ENCODE data around the gene ZNF385C.
A peak's percentile ranks its signal among the peaks of the same experiment; 100 is the strongest.

ZNF385C gene

GRCh38 chr17:42125565-42125964 is 27.3 kb upstream of the ZNF385C start:
- no peak for DNase-seq (ENCODE audit: low read depth)

GRCh38 chr17:42124256-42124655 is 26.0 kb upstream of the ZNF385C start:
- DNase-seq (ENCODE audit: low read depth): no peak

GRCh38 chr17:42122371-42123303 is 24.4 kb upstream of the ZNF385C start, which contains the start of gene HSPB9:
Gene HSPB9, plus strand, starts transcription at chr17:42122804. Its CDS starts 47 bp downstream, at chr17:42122851.
- no peak for DNase-seq (ENCODE audit: low read depth)

GRCh38 chr17:42120770-42121769 is 22.8 kb upstream of the ZNF385C start, which contains the start of gene KAT2A:
Gene KAT2A, minus strand, starts transcription at chr17:42121367. Its CDS starts 63 bp downstream, at chr17:42121304.
- DNase-seq (ENCODE audit: low read depth): peak; percentile 72

GRCh38 chr17:42120161-42120769 is 22.0 kb upstream of the ZNF385C start:
- no peak for DNase-seq (ENCODE audit: low read depth)

GRCh38 chr17:42119301-42119700 is 21.0 kb upstream of the ZNF385C start:
- no peak for DNase-seq (ENCODE audit: low read depth)

GRCh38 chr17:42118545-42118944 is 20.3 kb upstream of the ZNF385C start:
- peak; percentile 23 for DNase-seq (ENCODE audit: low read depth)

- DNase-seq (ENCODE audit: low read depth): no peak
Measured at GRCh38 chr17:42118126-42118510, 19.8 kb upstream of the ZNF385C start.

- no peak for DNase-seq (ENCODE audit: low read depth)
Measured at GRCh38 chr17:42117397-42118125, 19.3 kb upstream of the ZNF385C start.

- DNase-seq (ENCODE audit: low read depth): peak; percentile 75
Measured at GRCh38 chr17:42116705-42117396, 18.6 kb upstream of the ZNF385C start.

GRCh38 chr17:42114118-42114517 is 15.8 kb upstream of the ZNF385C start:
- no peak for DNase-seq (ENCODE audit: low read depth)

GRCh38 chr17:42113293-42114069 is 15.2 kb upstream of the ZNF385C start:
- no peak for DNase-seq (ENCODE audit: low read depth)

- peak; percentile 75 for DNase-seq (ENCODE audit: low read depth)
Measured at GRCh38 chr17:42112552-42113176, 14.4 kb upstream of the ZNF385C start, which contains the start of gene DHX58. Gene DHX58, minus strand, starts transcription at chr17:42112714. Its CDS starts 822 bp downstream, at chr17:42111892.

GRCh38 chr17:42111871-42112551 is 13.7 kb upstream of the ZNF385C start:
- DNase-seq (ENCODE audit: low read depth): peak; percentile 16

- no peak for DNase-seq (ENCODE audit: low read depth)
Measured at GRCh38 chr17:42111265-42111636, 13.0 kb upstream of the ZNF385C start.

GRCh38 chr17:42110301-42111264 is 12.3 kb upstream of the ZNF385C start:
- no peak for DNase-seq (ENCODE audit: low read depth)

- no peak for DNase-seq (ENCODE audit: low read depth)
Measured at GRCh38 chr17:42109086-42109485, 10.8 kb upstream of the ZNF385C start.

All from activated T-cell treated with anti-CD3 and anti-CD28 coated beads for 24 hours (primary cell).